Middle frontal gyrus (tissue), 1 donor: Measurements from ENCODE around the gene ROM1.
"Not testable (repeated sequence)": the region's sequence is repeated elsewhere in the genome, so short reads cannot be mapped to it uniquely, and the experiment has no call there.

Experiments used
- DNase-seq: peaks from one replicate; pipeline ENCODE4 v3.0.0-alpha.2; 2015; ENCODE audit warnings: low spot score; ENCODE audit errors: extremely low spot score

ROM1 gene

GRCh38 chr11:62585356-62585755 lies 27.7 kb upstream of the ROM1 start:
- not testable (repeated sequence) for DNase-seq

GRCh38 chr11:62588966-62589637 lies 24.0 kb upstream of the ROM1 start:
- no peak for DNase-seq

GRCh38 chr11:62591448-62592145 lies 21.5 kb upstream of the ROM1 start, which contains the start of gene TUT1:
Gene TUT1 (minus strand): TSS chr11:62591523. CDS start chr11:62591485, 38 bp downstream.
- peak; percentile 100 for DNase-seq

- no peak for DNase-seq
Measured at GRCh38 chr11:62592146-62592815, 20.8 kb upstream of the ROM1 start.

GRCh38 chr11:62592989-62593421 lies 20.1 kb upstream of the ROM1 start:
- DNase-seq, result no peak

- no peak for DNase-seq
Measured at GRCh38 chr11:62593434-62594044, 19.5 kb upstream of the ROM1 start.

GRCh38 chr11:62595124-62595523 lies 17.9 kb upstream of the ROM1 start:
- no peak for DNase-seq

GRCh38 chr11:62599069-62599696 lies 13.9 kb upstream of the ROM1 start:
- DNase-seq, result peak; percentile 73

- DNase-seq, result no peak
Measured at GRCh38 chr11:62599901-62600300, 13.2 kb upstream of the ROM1 start.

- DNase-seq, result no peak
Measured at GRCh38 chr11:62600367-62601121, 12.5 kb upstream of the ROM1 start.

GRCh38 chr11:62601122-62601371 lies 12.0 kb upstream of the ROM1 start:
- DNase-seq, result no peak

- peak; percentile 95 for DNase-seq
Measured at GRCh38 chr11:62601372-62602140, 11.5 kb upstream of the ROM1 start, which contains the start of gene MTA2. Gene MTA2 (minus strand): TSS chr11:62601865. CDS start chr11:62601450, 415 bp downstream.

- peak; percentile 61 for DNase-seq
Measured at GRCh38 chr11:62602141-62603071, 10.7 kb upstream of the ROM1 start.

GRCh38 chr11:62603072-62603408 lies 10.0 kb upstream of the ROM1 start:
- DNase-seq, result no peak

- DNase-seq, result no peak
Measured at GRCh38 chr11:62603776-62604299, 9.2 kb upstream of the ROM1 start.

GRCh38 chr11:62604460-62605120 lies 8.5 kb upstream of the ROM1 start:
- DNase-seq, result no peak

GRCh38 chr11:62605467-62605866 lies 7.6 kb upstream of the ROM1 start:
- no peak for DNase-seq

- DNase-seq, result no peak
Measured at GRCh38 chr11:62605902-62606301, 7.2 kb upstream of the ROM1 start.
